Effector memory CD4-positive, alpha-beta T cell (primary cell): Measurements from ENCODE around the gene PTCD2.

ENCODE experiments used
- DNase-seq, 3 donors: peaks; one replicate each; pipeline ENCODE4 v3.0.0-alpha.2; 2020
- H3K27ac ChIP-seq: 2 replicates; pipeline ENCODE4 v1.7.0; 2013; ENCODE audit warnings: mild to moderate bottlenecking, low read length, moderate library complexity; ENCODE audit not compliant: insufficient read depth, poor library complexity, severe bottlenecking
- H3K27me3 ChIP-seq: replicated peaks from 2 replicates; pipeline ENCODE4 v1.7.0; 2013; ENCODE audit warnings: mild to moderate bottlenecking, low read length; ENCODE audit not compliant: insufficient read depth, control insufficient read depth, poor library complexity, severe bottlenecking
- H3K36me3 ChIP-seq: 2 replicates; pipeline ENCODE4 v1.7.0; 2013; ENCODE audit warnings: mild to moderate bottlenecking, low read length, moderate library complexity; ENCODE audit not compliant: control insufficient read depth, insufficient read depth
- H3K4me1 ChIP-seq: 2 replicates; pipeline ENCODE4 v1.7.0; 2013; ENCODE audit warnings: low read length, mild to moderate bottlenecking; ENCODE audit not compliant: control insufficient read depth, insufficient read depth, poor library complexity, severe bottlenecking
- H3K4me3 ChIP-seq: 2 replicates; pipeline ENCODE4 v1.7.0; 2013; ENCODE audit warnings: low read length, low read depth, mild to moderate bottlenecking; ENCODE audit not compliant: insufficient read depth, poor library complexity, severe bottlenecking
- H3K9me3 ChIP-seq: 2 replicates; pipeline ENCODE4 v1.7.0; 2013; ENCODE audit warnings: mild to moderate bottlenecking, low read length, moderate library complexity; ENCODE audit not compliant: control insufficient read depth

PTCD2 gene

DNA sequence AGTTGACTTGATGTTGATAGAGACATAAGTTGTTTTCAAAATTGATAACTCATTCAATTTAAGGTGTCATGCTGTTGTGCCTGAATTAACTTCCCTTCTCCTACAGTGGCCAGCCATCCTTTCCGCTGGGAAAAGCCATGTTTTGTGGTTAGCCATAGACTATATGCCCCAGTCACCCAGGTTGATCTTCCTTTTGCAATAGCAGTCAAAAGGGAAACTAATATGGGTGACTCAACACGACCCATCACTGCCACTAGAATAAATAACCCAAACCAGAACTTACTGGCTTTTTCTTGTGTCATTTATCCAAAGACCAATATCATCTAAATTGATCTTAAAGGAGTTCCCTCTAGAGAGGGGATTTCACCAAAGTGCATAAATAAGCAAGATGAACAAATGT lies 87.4 kb downstream of the PTCD2 start:
- Histone ChIP-seq H3K27me3 (no peaks in the 10 kb centered on the region), H3K4me3 (no peak overlapping the region), H3K36me3 (no peaks in the 10 kb centered on the region), H3K27ac (no peak overlapping the region), H3K4me1 (no peaks in the 10 kb centered on the region), H3K9me3 (no peaks in the 10 kb centered on the region)
- no peak for DNase-seq

- no peaks in the 10 kb centered on the region for H3K27me3 ChIP-seq
- DNase-seq: no peak
- no peaks in the 10 kb centered on the region for H3K36me3 ChIP-seq
- no peaks in the 10 kb centered on the region for H3K4me1 ChIP-seq
- no peak overlapping the region for H3K27ac ChIP-seq
- no peaks in the 10 kb centered on the region for H3K9me3 ChIP-seq
- no peak overlapping the region for H3K4me3 ChIP-seq
Observed at GRCh38 chr5:72408127-72408526, 88.0 kb downstream of the PTCD2 start.

- Histone ChIP-seq H3K9me3 (no peaks in the 10 kb centered on the region), H3K4me3 (no peak overlapping the region), H3K36me3 (no peaks in the 10 kb centered on the region), H3K27ac (no peak overlapping the region), H3K27me3 (no peaks in the 10 kb centered on the region), H3K4me1 (no peaks in the 10 kb centered on the region)
- DNase-seq: no peak
Observed at GRCh38 chr5:72408603-72409002, 88.4 kb downstream of the PTCD2 start.

GRCh38 chr5:72410688-72411295 lies 90.6 kb downstream of the PTCD2 start:
- H3K36me3 ChIP-seq: no peaks in the 10 kb centered on the region
- no peaks in the 10 kb centered on the region for H3K9me3 ChIP-seq
- no peak overlapping the region for H3K27ac ChIP-seq
- DNase-seq: no peak
- no peaks in the 10 kb centered on the region for H3K27me3 ChIP-seq
- no peaks in the 10 kb centered on the region for H3K4me1 ChIP-seq
- no peak overlapping the region for H3K4me3 ChIP-seq

DNA sequence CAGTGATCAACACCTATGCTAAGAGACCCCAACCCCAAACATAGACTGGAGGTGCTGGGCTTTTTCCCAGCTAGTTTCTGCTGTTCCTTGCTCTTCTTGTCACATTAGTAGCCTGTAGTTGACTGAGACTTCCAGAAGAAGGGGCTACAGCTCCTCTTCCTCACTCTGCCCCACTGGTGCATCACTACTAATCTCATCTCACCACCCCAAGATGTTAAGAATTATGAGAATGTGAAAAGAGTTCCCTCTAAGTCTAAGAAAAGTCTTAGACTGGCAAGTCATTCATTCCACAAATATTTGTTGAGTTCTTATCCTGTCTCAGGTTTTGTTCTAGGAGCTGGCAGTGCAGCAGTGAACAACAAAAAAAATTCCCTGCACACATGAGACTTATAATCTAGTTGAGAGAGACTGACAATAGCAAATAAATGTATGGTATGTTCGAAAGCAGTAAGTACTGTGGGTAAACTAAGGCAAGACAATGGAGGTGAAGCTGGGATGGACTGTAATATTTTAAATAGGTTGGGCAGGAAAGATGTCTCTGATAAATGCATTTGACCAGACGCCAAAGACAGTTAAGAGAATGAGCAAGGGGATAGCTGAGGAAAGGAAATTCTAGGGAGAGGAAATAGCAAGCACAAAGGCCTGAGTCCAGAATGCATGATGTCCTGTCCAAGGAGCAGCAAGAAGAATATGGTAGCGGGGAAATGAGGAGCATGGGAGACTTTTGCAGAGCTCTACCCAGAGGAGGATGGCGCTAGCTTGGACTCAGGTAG lies 92.3 kb downstream of the PTCD2 start:
- Histone ChIP-seq H3K4me3 (no peak overlapping the region), H3K27ac (no peak overlapping the region), H3K27me3 (no peaks in the 10 kb centered on the region), H3K36me3 (no peaks in the 10 kb centered on the region), H3K4me1 (no peaks in the 10 kb centered on the region), H3K9me3 (no peaks in the 10 kb centered on the region)
- no peak for DNase-seq

- no peaks in the 10 kb centered on the region for H3K27me3 ChIP-seq
- H3K4me1 ChIP-seq: no peaks in the 10 kb centered on the region
- no peaks in the 10 kb centered on the region for H3K36me3 ChIP-seq
- no peak overlapping the region for H3K27ac ChIP-seq
- H3K4me3 ChIP-seq: no peak overlapping the region
- H3K9me3 ChIP-seq: no peaks in the 10 kb centered on the region
- DNase-seq: no peak
Observed at GRCh38 chr5:72415616-72416325, 95.6 kb downstream of the PTCD2 start.

- no peaks in the 10 kb centered on the region for H3K36me3 ChIP-seq
- no peak for DNase-seq
Observed at GRCh38 chr5:72417333-72418062, 97.3 kb downstream of the PTCD2 start.

More at GRCh38 chr5:72417333-72418062, 97.3 kb downstream of the PTCD2 start:
- Histone ChIP-seq H3K4me1 (no peaks in the 10 kb centered on the region), H3K9me3 (no peaks in the 10 kb centered on the region), H3K27me3 (no peaks in the 10 kb centered on the region), H3K4me3 (no peak overlapping the region), H3K27ac (no peak overlapping the region)
